K562 (cell line): Measurements from ENCODE around the gene ABCC9. TPM values are rescaled to one million over a fixed set of nuclear protein-coding genes. Genes with fewer than 3 reads are reported as not detected.

Experiments used
- ATAC-seq: fragments of 200-7000 bp; cut with Tn5 transposase; 3 replicates; pipeline ENCODE4 v1.9.1; 2020; ENCODE audit warnings: moderate library complexity
- BruUV-seq: library from RNA; stranded (reverse); fragments of 400-500 nt; replicated peaks from 2 replicates; lab custom pipeline; 2021; lab: Mats Ljungman, UMichigan
- CTCF ChIA-PET: fragments of 300-600 bp; formaldehyde crosslinking; extraction: SDS; loops from one replicate; lab custom pipeline; 2021; ENCODE audit warnings: low intra/inter-chr PET ratio; lab: Yijun Ruan, JAX
- POLR2A ChIA-PET: fragments of 300-600, 350-650 bp; sonication (Branson Sonifier 250); formaldehyde crosslinking; extraction: SDS; loops from one replicate; lab custom pipeline; 2021; ENCODE audit warnings: antibody characterized with exemption, inconsistent platforms; lab: Yijun Ruan, JAX
- DNase-seq, 4 experiments: peaks; one replicate each; pipeline versions ENCODE4 v3.0.0 to v3.0.0-alpha.2; 2011 to 2018; ENCODE audit warnings: low spot score in 3 of 4, mixed read lengths in 3 of 4; ENCODE audit errors: extremely low read depth in 1 of 4
- FAIRE-seq: peaks from 2 replicates; lab custom pipeline; 2011; peaks lifted over from hg19 to GRCh38; lab: Jason Lieb, UNC
- H2AFZ ChIP-seq: 2 replicates; pipeline ENCODE4 v1.6.0; 2011; ENCODE audit warnings: low read depth, low read length, control low read depth, inconsistent platforms
- H3K27ac ChIP-seq: fragments of 200-600 bp; 3 replicates; pipeline ENCODE4 v1.8.0; 2011; ENCODE audit warnings: low read depth, mild to moderate bottlenecking, control low read depth, inconsistent platforms, low read length, moderate library complexity, mixed read lengths; ENCODE audit errors: extremely low read depth
- H3K27me3 ChIP-seq, 2 experiments: fragments of 300-600 bp in 1 of 2; 2 replicates in 1 of 2; 3 replicates in 1 of 2; pipeline versions ENCODE4 v1.6.0 to v1.8.0; 2011; ENCODE audit warnings: inconsistent platforms in 2 of 2, low read length in 2 of 2, mild to moderate bottlenecking in 1 of 2, mixed read lengths in 1 of 2, moderate library complexity in 1 of 2; ENCODE audit not compliant: control insufficient read depth in 2 of 2, insufficient read depth in 2 of 2
- H3K36me3 ChIP-seq: fragments of 300-600 bp; 3 replicates; pipeline ENCODE4 v1.8.0; 2011; ENCODE audit warnings: mild to moderate bottlenecking, low read length, inconsistent platforms; ENCODE audit not compliant: control insufficient read depth, insufficient read depth
- H3K4me1 ChIP-seq, 2 experiments: fragments of 200-600 bp in 1 of 2; replicated peaks in 1 of 2; 2 replicates in 1 of 2; 3 replicates in 1 of 2; pipeline versions ENCODE4 v1.5.1 to v1.8.0; 2011; ENCODE audit warnings: inconsistent platforms in 2 of 2, low read length in 2 of 2, mild to moderate bottlenecking in 1 of 2, mixed read lengths in 1 of 2, moderate library complexity in 1 of 2; ENCODE audit not compliant: control insufficient read depth in 2 of 2, insufficient read depth in 2 of 2
- H3K4me2 ChIP-seq: 2 replicates; pipeline ENCODE4 v1.6.1; 2011; ENCODE audit warnings: low read length, control low read depth, inconsistent platforms, mixed read lengths; ENCODE audit not compliant: insufficient read depth
- H3K4me3 ChIP-seq: fragments of 200-600 bp; sonication (generic), shearing (Covaris generic); 2 replicates; pipeline ENCODE4 v1.5.1; 2016; ENCODE audit warnings: control low read depth, inconsistent platforms
- H3K79me2 ChIP-seq: fragments of 200-600 bp; 3 replicates; pipeline ENCODE4 v1.8.0; 2011; ENCODE audit warnings: low read length, inconsistent platforms; ENCODE audit not compliant: control insufficient read depth, insufficient read depth
- H3K9ac ChIP-seq, 2 experiments: 2 replicates each; pipeline versions ENCODE4 v1.6.0 to v1.6.1; 2011; ENCODE audit warnings: low read depth in 2 of 2, low read length in 2 of 2, control low read depth in 1 of 2, inconsistent platforms in 1 of 2, mild to moderate bottlenecking in 1 of 2, mixed read lengths in 1 of 2; ENCODE audit not compliant: insufficient read depth in 1 of 2
- H3K9me1 ChIP-seq: one replicate; pipeline ENCODE4 v1.6.0; 2011; ENCODE audit warnings: inconsistent platforms, mild to moderate bottlenecking, low read length, moderate library complexity; ENCODE audit not compliant: control insufficient read depth, insufficient read depth
- H3K9me3 ChIP-seq: replicated peaks from 2 replicates; pipeline ENCODE4 v1.5.1; 2011; ENCODE audit warnings: low read depth, low read length, inconsistent platforms; ENCODE audit not compliant: control insufficient read depth, insufficient read depth
- H4K20me1 ChIP-seq: replicated peaks from 2 replicates; pipeline ENCODE4 v1.6.1; 2011; ENCODE audit warnings: low read length, inconsistent platforms, mixed read lengths; ENCODE audit not compliant: control insufficient read depth, insufficient read depth
- ATF3 ChIP-seq, 2 experiments: fragments of 450-650 bp in 1 of 2; sonication (generic) in 1 of 2; formaldehyde crosslinking in 1 of 2; IDR thresholded peaks in 1 of 2; conservative IDR thresholded peaks in 1 of 2; 2 replicates each; pipeline versions ENCODE4 v1.6.1 to v1.8.1; 2016 to 2023; ENCODE audit warnings: mild to moderate bottlenecking in 2 of 2, moderate library complexity in 2 of 2, inconsistent platforms in 1 of 2, missing genetic modification reagents in 1 of 2
- BRD4 ChIP-seq: fragments of 200-600 bp; sonication (generic); IDR thresholded peaks from 2 replicates; pipeline ENCODE4 v1.6.1; 2017; ENCODE audit warnings: inconsistent platforms
- CBX3 ChIP-seq, 2 experiments: IDR thresholded peaks; 1 replicate in 1 of 2; 2 replicates in 1 of 2; pipeline ENCODE4 v1.6.1; 2012; ENCODE audit warnings: inconsistent platforms in 2 of 2, low read length in 2 of 2, borderline replicate concordance in 1 of 2, control low read depth in 1 of 2
- CREB5 ChIP-seq: fragments of 250-450 bp; sonication (Bioruptor Pico); IDR thresholded peaks from 2 replicates; pipeline ENCODE4 v1.5.0; 2020; ENCODE audit warnings: mild to moderate bottlenecking
- DLX4 ChIP-seq: fragments of 250-450 bp; sonication (Bioruptor Pico); IDR thresholded peaks from 2 replicates; pipeline ENCODE4 v1.6.1; 2021; ENCODE audit warnings: mild to moderate bottlenecking
- ELF2 ChIP-seq: fragments of 250-450 bp; sonication (Bioruptor Pico); IDR thresholded peaks from 2 replicates; pipeline ENCODE4 v1.5.0; 2021; ENCODE audit warnings: mild to moderate bottlenecking
- HNRNPL ChIP-seq: fragments of 200-400 bp; formaldehyde crosslinking; IDR thresholded peaks from 2 replicates; pipeline ENCODE4 v1.6.1; 2017; ENCODE audit warnings: low read depth, mild to moderate bottlenecking, low read length
- NCOR1 ChIP-seq: fragments of 450-650 bp; IDR thresholded peaks from 2 replicates; pipeline ENCODE4 v1.6.1; 2016; ENCODE audit warnings: mild to moderate bottlenecking, moderate library complexity
- NFE2L1 ChIP-seq: fragments of 450-650 bp; IDR thresholded peaks from 2 replicates; pipeline ENCODE4 v1.6.1; 2016; ENCODE audit warnings: missing genetic modification characterization, low read depth, mild to moderate bottlenecking, missing compliant biosample characterization, moderate library complexity, borderline replicate concordance
- PPARD ChIP-seq: fragments of 250-450 bp; sonication (Bioruptor Pico); IDR thresholded peaks from 2 replicates; pipeline ENCODE4 v1.8.0; 2022; ENCODE audit warnings: inconsistent platforms, mild to moderate bottlenecking, moderate library complexity
- PTBP1 ChIP-seq: fragments of 200-400 bp; formaldehyde crosslinking; IDR thresholded peaks from 2 replicates; pipeline ENCODE4 v1.6.1; 2017; ENCODE audit warnings: low read depth, low read length
- TEAD4 ChIP-seq, 2 experiments: sonication (generic) in 1 of 2; formaldehyde crosslinking in 1 of 2; IDR thresholded peaks; 2 replicates each; pipeline versions ENCODE4 v1.6.1 to v1.8.0; 2012 to 2022; ENCODE audit warnings: borderline replicate concordance in 1 of 2, inconsistent platforms in 1 of 2, low read length in 1 of 2, mild to moderate bottlenecking in 1 of 2, missing genetic modification reagents in 1 of 2
- XRCC3 ChIP-seq: fragments of 450-650 bp; IDR thresholded peaks from 2 replicates; pipeline ENCODE4 v1.6.1; 2017; ENCODE audit warnings: mild to moderate bottlenecking, moderate library complexity
- ZNF316 ChIP-seq: fragments of 450-650 bp; IDR thresholded peaks from 2 replicates; pipeline ENCODE4 v1.6.1; 2016
- ZNF589 ChIP-seq: fragments of 200-800 bp; sonication (Bioruptor generic); IDR thresholded peaks from 2 replicates; pipeline ENCODE4 v1.6.1; 2016; ENCODE audit warnings: low read depth, missing genetic modification characterization, missing compliant biosample characterization
- WGBS: fragments of 100-300 bp; shearing (Covaris generic); methylation state at CpG from one replicate; pipeline ENCODE4 v1.1.6; 2016; ENCODE audit warnings: low coverage, mixed read lengths; ENCODE audit not compliant: insufficient coverage; ENCODE audit errors: missing lambda C conversion rate; 5-methylcytosine and 5-hydroxymethylcytosine counted together
- in situ Hi-C: fragments of 300-500 bp; cut with MboI; formaldehyde crosslinking; loops from 4 replicates; pipeline ENCODE4 v1.15.0; 2018; ENCODE audit warnings: inconsistent platforms, mixed read lengths
- intact Hi-C: fragments of 100-400 bp; cut with micrococcal nuclease; formaldehyde crosslinking; loops from 2 replicates; pipeline ENCODE4 v1.14.2; 2022
- polyA plus RNA-seq, 8 experiments: library from polyadenylated mRNA; depleted of rRNA in 4 of 8; stranded (reverse) in 5 of 8; unstranded in 3 of 8; fragments of >200 nt; fragmentation: Nextera tagmentation in 2 of 8; fragmentation: Illumina TruSeq in 1 of 8; extraction: Ambion mirVana in 2 of 8; extraction: Trizol in 1 of 8; gene quantifications; 2 replicates each; pipeline versions ENCODE4 v1.2.1 to v1.2.3, GENCODE V29; 2011 to 2014; ENCODE audit warnings: inconsistent platforms in 1 of 8, missing spikeins in 1 of 8
- total RNA-seq, 7 experiments: library from RNA; depleted of rRNA in 6 of 7; stranded (reverse); fragments of >200 nt in 6 of 7; fragmentation: Illumina TruSeq in 2 of 7; extraction: Trizol in 2 of 7; gene quantifications; 2 replicates each; pipeline versions ENCODE4 v1.2.1 to v1.2.3, GENCODE V29; 2011 to 2021; ENCODE audit warnings: low replicate concordance in 1 of 7

The ABCC9 gene
- total and polyA plus RNA-seq, 9 of the 15 experiments (the other 6 are each of a cell fraction or from before 2014, with no cell fraction given) = 0.05 to 0.40 (median 0.18) TPM

GRCh38 chr12:21764065-21764464 is 177.2 kb downstream of the ABCC9 start (continued):
- no peak for TF ChIP-seq CREB5 (CRISPR knock-in tag)

- DNase-seq (no peak), ATAC-seq (no peak), FAIRE-seq (no peak)
- no peaks in the 10 kb centered on the region for H3K27me3 ChIP-seq
- H4K20me1 ChIP-seq = no peaks in the 10 kb centered on the region
- ChIA-PET CTCF (no interaction called here), POLR2A (no interaction called here)
- H3K4me1 ChIP-seq = no peaks in the 10 kb centered on the region
- no peaks in the 10 kb centered on the region for H3K36me3 ChIP-seq
- no peaks in the 10 kb centered on the region for H3K79me2 ChIP-seq
- 17% methylated on average over 2 of the region's 2 CpGs for WGBS
- H3K9ac ChIP-seq = no peak overlapping the region
- H3K9me1 ChIP-seq = no peaks in the 10 kb centered on the region
- H2AFZ ChIP-seq = no peak overlapping the region
- no peak for TF ChIP-seq ZNF316
- TF ChIP-seq DLX4 (CRISPR knock-in tag) = no peak
- no peak for TF ChIP-seq ATF3 (IDR thresholded peaks at IDR 0.05)
- no peak for TF ChIP-seq ATF3 (CRISPR knock-in tag; conservative IDR thresholded peaks at IDR 0.05)
- no peak for TF ChIP-seq PPARD (CRISPR knock-in tag)
- no peak for TF ChIP-seq BRD4
- no peak for TF ChIP-seq TEAD4 (IDR thresholded peaks at IDR 0.05; ENCODE audit: low read length)
- TF ChIP-seq TEAD4 (CRISPR knock-in tag; IDR thresholded peaks at IDR 0.05; ENCODE audit: borderline replicate concordance) = no peak
- no peak for TF ChIP-seq ZNF589 (CRISPR knock-in tag)
- no peak for TF ChIP-seq NCOR1
- no peak for TF ChIP-seq CBX3 (IDR thresholded peaks at IDR 0.05; ENCODE audit: borderline replicate concordance in 1 of 2, low read length in 2 of 2)
- TF ChIP-seq NFE2L1 (tag) = no peak
- TF ChIP-seq XRCC3 = no peak
- TF ChIP-seq PTBP1 = no peak
- no peak for TF ChIP-seq ELF2 (CRISPR knock-in tag)
- TF ChIP-seq HNRNPL = no peak
- no peaks in the 10 kb centered on the region for H3K9me3 ChIP-seq
- no peak overlapping the region for H3K27ac ChIP-seq
- H3K4me2 ChIP-seq = no peak overlapping the region
- intact Hi-C loops = no loop called here
- H3K4me3 ChIP-seq = no peak overlapping the region
- in situ Hi-C loops = no loop called here
- BruUV-seq = no TSS peak
These were observed 177.7 kb downstream of the ABCC9 start for GRCh38 chr12:21763531-21763930.
